Peyer's patch (tissue), 4 donors: ENCODE measurements around the gene PLA2G2F.

Experiments
- POLR2A ChIP-seq, 2 donors: fragments of 450-650 bp; IDR thresholded peaks; one replicate each; pipeline ENCODE4 v1.5.1; 2017; ENCODE audit warnings: antibody characterized with exemption in 2 of 2, mild to moderate bottlenecking in 2 of 2, moderate library complexity in 2 of 2
- TF ChIP-seq, protein P1 (sequence below), 6 experiments: fragments of 450-650 bp in 4 of 6; fragments of 200-600 bp in 2 of 6; sonication (generic) in 1 of 6; IDR thresholded peaks; one replicate each; pipeline ENCODE4 v1.5.1; 2017 to 2019; ENCODE audit warnings: antibody characterized with exemption in 6 of 6, mild to moderate bottlenecking in 3 of 6, moderate library complexity in 1 of 6

GRCh38 chr1:20184997-20185833 is 46.1 kb downstream of the PLA2G2F start:
- TF ChIP-seq, protein P1, sequence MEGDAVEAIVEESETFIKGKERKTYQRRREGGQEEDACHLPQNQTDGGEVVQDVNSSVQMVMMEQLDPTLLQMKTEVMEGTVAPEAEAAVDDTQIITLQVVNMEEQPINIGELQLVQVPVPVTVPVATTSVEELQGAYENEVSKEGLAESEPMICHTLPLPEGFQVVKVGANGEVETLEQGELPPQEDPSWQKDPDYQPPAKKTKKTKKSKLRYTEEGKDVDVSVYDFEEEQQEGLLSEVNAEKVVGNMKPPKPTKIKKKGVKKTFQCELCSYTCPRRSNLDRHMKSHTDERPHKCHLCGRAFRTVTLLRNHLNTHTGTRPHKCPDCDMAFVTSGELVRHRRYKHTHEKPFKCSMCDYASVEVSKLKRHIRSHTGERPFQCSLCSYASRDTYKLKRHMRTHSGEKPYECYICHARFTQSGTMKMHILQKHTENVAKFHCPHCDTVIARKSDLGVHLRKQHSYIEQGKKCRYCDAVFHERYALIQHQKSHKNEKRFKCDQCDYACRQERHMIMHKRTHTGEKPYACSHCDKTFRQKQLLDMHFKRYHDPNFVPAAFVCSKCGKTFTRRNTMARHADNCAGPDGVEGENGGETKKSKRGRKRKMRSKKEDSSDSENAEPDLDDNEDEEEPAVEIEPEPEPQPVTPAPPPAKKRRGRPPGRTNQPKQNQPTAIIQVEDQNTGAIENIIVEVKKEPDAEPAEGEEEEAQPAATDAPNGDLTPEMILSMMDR (IDR thresholded peaks at IDR 0.05), result no peak
- no peak for TF ChIP-seq POLR2A (IDR thresholded peaks at IDR 0.05)
